ENCODE measurements around the gene MAST4.
A peak's percentile ranks its signal among the peaks of the same experiment; 100 is the strongest.

Gene MAST4

GRCh38 chr5:66675406-66675805 lies 79.2 kb downstream of the MAST4 start (continued):
- TF ChIP-seq CTCF (tag by site-specific recombination; IDR thresholded peaks at IDR 0.05): no peak

GRCh38 chr5:66680221-66680620 lies 84.0 kb downstream of the MAST4 start:
- H3K36me3 ChIP-seq (ENCODE audit: control insufficient read depth in 2 of 2, insufficient read depth in 1 of 2, low read length in 2 of 2): no peaks in the 10 kb centered on the region
- H3K4me3 ChIP-seq (ENCODE audit: low read depth, low read length): no peak overlapping the region
- peaks cover 5% of the 10 kb centered on the region; the same call in 1 of the 2 replicates for H3K4me1 ChIP-seq (ENCODE audit: control insufficient read depth, insufficient read depth, low read length)
- ChIA-PET POLR2A (no interaction called here), CTCF (interaction anchor here (0.6 kb wide), 1 partner anchor 169 kb away, joined by 3 read pairs; no protein-coding TSS in a partner anchor)
- no peaks in the 10 kb centered on the region for H3K9me3 ChIP-seq (ENCODE audit: control insufficient read depth, insufficient read depth, low read depth, low read length)
- TF ChIP-seq BCL11B (tag by site-specific recombination; IDR thresholded peaks at IDR 0.05; ENCODE audit: low read depth): no peak
- H3K27ac ChIP-seq (ENCODE audit: extremely low read depth, low read depth, low read length): no peak overlapping the region

- CTCF ChIA-PET: interaction anchor here (0.7 kb wide), 1 partner anchor 19 kb away, joined by 3 read pairs; no protein-coding TSS in a partner anchor
- no peak overlapping the region for H3K27ac ChIP-seq (ENCODE audit: extremely low read depth, low read depth, low read length)
- peaks cover 5% of the 10 kb centered on the region; the same call in 1 of the 2 replicates for H3K4me1 ChIP-seq (ENCODE audit: control insufficient read depth, insufficient read depth, low read length)
- no peak overlapping the region for H3K4me3 ChIP-seq (ENCODE audit: low read depth, low read length)
- peak; percentile 15; the same call in 1 of the 2 replicates for TF ChIP-seq CTCF (tag by site-specific recombination; IDR thresholded peaks at IDR 0.05)
- TF ChIP-seq KLF17 (tag by site-specific recombination; IDR thresholded peaks at IDR 0.05): no peak
- no peaks in the 10 kb centered on the region for H3K9me3 ChIP-seq (ENCODE audit: control insufficient read depth, insufficient read depth, low read depth, low read length)
- H3K36me3 ChIP-seq (ENCODE audit: control insufficient read depth in 2 of 2, insufficient read depth in 1 of 2, low read length in 2 of 2): no peaks in the 10 kb centered on the region
- POLR2A ChIA-PET: no interaction called here
Measured at GRCh38 chr5:66680804-66681203, 84.6 kb downstream of the MAST4 start.

- POLR2A ChIA-PET: no interaction called here
- TF ChIP-seq ZNF580 (tag by site-specific recombination; IDR thresholded peaks at IDR 0.05) (no peak), ZNF10 (tag by site-specific recombination; IDR thresholded peaks at IDR 0.05) (0 out of 2 replicates have a peak, but pooled peaks have one; percentile 16)
- Histone ChIP-seq H3K36me3 (ENCODE audit: control insufficient read depth in 2 of 2, insufficient read depth in 1 of 2, low read length in 2 of 2) (no peaks in the 10 kb centered on the region), H3K4me3 (ENCODE audit: low read depth, low read length) (no peak overlapping the region), H3K27ac (ENCODE audit: extremely low read depth, low read depth, low read length) (no peak overlapping the region), H3K9me3 (ENCODE audit: control insufficient read depth, insufficient read depth, low read depth, low read length) (no peaks in the 10 kb centered on the region), H3K4me1 (ENCODE audit: control insufficient read depth, insufficient read depth, low read length) (peaks cover 5% of the 10 kb centered on the region; the same call in 1 of the 2 replicates)
- CTCF ChIA-PET: no interaction called here
Measured at GRCh38 chr5:66684663-66685062, 88.5 kb downstream of the MAST4 start.

- H3K27ac ChIP-seq (ENCODE audit: extremely low read depth, low read depth, low read length): no peak overlapping the region
- H3K4me1 ChIP-seq (ENCODE audit: control insufficient read depth, insufficient read depth, low read length): 0 out of 2 replicates have a peak, but pooled peaks cover 3% of the 10 kb centered on the region
- no peaks in the 10 kb centered on the region for H3K36me3 ChIP-seq (ENCODE audit: control insufficient read depth in 2 of 2, insufficient read depth in 1 of 2, low read length in 2 of 2)
- no peak overlapping the region for H3K4me3 ChIP-seq (ENCODE audit: low read depth, low read length)
- CTCF ChIA-PET: interaction anchor here (0.9 to 1.4 kb wide), 2 partner anchors 14 to 383 kb away, joined by 3 to 5 read pairs; no protein-coding TSS in a partner anchor
- H3K9me3 ChIP-seq (ENCODE audit: control insufficient read depth, insufficient read depth, low read depth, low read length): no peaks in the 10 kb centered on the region
- POLR2A ChIA-PET: no interaction called here
- TF ChIP-seq ZNF37A (tag by site-specific recombination; IDR thresholded peaks at IDR 0.05) (no peak), ZNF449 (tag by site-specific recombination; IDR thresholded peaks at IDR 0.05) (no peak), ZFP37 (tag by site-specific recombination; IDR thresholded peaks at IDR 0.05) (no peak), RBAK (tag by site-specific recombination; IDR thresholded peaks at IDR 0.05) (no peak), ZNF140 (tag by site-specific recombination; IDR thresholded peaks at IDR 0.05) (no peak), ZNF335 (tag by site-specific recombination; conservative IDR thresholded peaks at IDR 0.05) (no peak), ZNF555 (tag by site-specific recombination; conservative IDR thresholded peaks at IDR 0.05) (no peak), ZNF639 (tag by site-specific recombination; IDR thresholded peaks at IDR 0.05) (no peak), ZNF791 (tag by site-specific recombination; IDR thresholded peaks at IDR 0.05) (no peak)
Measured at GRCh38 chr5:66689522-66690220, 93.5 kb downstream of the MAST4 start.
